ENCODE data around the gene LRSAM1.
"Not testable (repeated sequence)": the region's sequence is repeated elsewhere in the genome, so short reads cannot be mapped to it uniquely, and the experiment has no call there.

Gene LRSAM1

DNA sequence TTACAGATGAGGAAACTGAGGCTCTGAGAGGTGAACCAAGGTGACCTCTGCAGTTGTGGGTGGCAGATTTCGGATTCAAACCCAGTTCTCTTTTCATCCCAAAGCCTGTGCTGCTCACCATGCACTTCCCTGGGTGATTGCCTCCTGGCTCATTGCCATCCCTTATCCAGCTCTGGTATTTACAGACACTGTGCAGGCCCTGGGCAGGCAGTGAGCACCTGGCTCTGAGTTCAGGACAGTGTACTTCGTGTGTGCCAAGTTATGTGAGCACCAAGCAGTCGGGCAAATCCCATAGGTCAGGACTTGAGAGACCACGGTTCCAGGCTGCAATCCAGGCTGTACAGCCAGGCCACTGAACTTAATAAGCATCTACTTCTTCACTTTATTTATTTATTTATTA, 1.4 kb downstream of the LRSAM1 start:
- H3K36me3 ChIP-seq, result peaks cover 45% of the 10 kb centered on the region
- H3K4me2 ChIP-seq, result peak overlapping the region; percentile 99
- H3K9me3 ChIP-seq, result no peaks in the 10 kb centered on the region
- H3K9ac ChIP-seq, result no peak overlapping the region
- TF ChIP-seq Cebpa-rat (IDR thresholded peaks at IDR 0.05), result no peak
- no peaks in the 10 kb centered on the region for H3K27me3 ChIP-seq
- peaks cover 37% of the 10 kb centered on the region for H3K4me1 ChIP-seq
- H4K20me1 ChIP-seq, result peaks cover 34% of the 10 kb centered on the region
- no peak overlapping the region for H3K27ac ChIP-seq
- H3K4me3 ChIP-seq, result peak overlapping the region; percentile 98; the same call in 1 of the 2 replicates

DNA sequence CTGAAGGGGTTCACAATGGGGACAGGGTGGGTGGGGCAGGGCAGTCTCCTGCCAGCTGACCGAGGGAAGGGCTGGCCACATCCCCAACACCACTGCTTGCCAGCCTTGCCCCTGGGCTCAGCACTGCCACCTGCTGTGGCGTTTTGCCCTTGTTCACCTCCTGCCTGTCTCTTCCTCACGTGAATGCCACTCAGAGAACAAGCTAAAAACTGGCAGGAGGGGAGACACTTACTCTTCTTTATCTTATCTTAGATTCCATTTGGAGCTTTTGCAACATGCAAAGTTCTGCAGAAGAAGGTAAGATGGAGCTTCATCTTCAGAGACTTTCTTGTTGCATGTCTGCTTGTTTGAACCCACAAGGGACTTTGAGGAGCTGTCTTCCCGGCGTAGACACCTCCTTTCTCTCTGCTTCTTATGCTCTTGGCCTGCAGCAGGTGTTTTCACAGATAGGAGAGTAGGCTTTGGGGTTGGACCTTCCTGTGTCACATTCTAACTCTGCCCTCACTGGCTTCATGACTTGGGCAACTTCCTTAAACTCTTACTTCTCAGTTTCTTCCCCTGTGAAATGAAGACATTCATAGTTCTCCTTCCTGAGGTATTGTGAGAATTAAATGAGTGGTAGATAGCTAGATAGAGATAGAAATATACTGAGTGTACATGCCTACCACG, 4.1 kb downstream of the LRSAM1 start:
- Histone ChIP-seq H3K4me1 (peaks cover 15% of the 10 kb centered on the region), H4K20me1 (peaks cover 6% of the 10 kb centered on the region), H3K27ac (no peak overlapping the region), H3K4me2 (no peak overlapping the region), H3K9me3 (no peaks in the 10 kb centered on the region), H3K27me3 (no peaks in the 10 kb centered on the region), H3K36me3 (peaks cover 40% of the 10 kb centered on the region), H3K4me3 (no peak overlapping the region), H3K9ac (no peak overlapping the region)
- no peak for TF ChIP-seq Cebpa-rat (IDR thresholded peaks at IDR 0.05)

GRCh38 chr9:127457191-127457878, 6.0 kb downstream of the LRSAM1 start:
- no peak overlapping the region; the same call in 1 of the 2 replicates for H3K9ac ChIP-seq
- H3K36me3 ChIP-seq, result peaks cover 56% of the 10 kb centered on the region
- H3K27me3 ChIP-seq, result no peaks in the 10 kb centered on the region
- H3K27ac ChIP-seq, result no peak overlapping the region
- peaks cover 11% of the 10 kb centered on the region for H3K4me1 ChIP-seq
- H4K20me1 ChIP-seq, result no peaks in the 10 kb centered on the region
- TF ChIP-seq Cebpa-rat (IDR thresholded peaks at IDR 0.05), result no peak
- H3K4me3 ChIP-seq, result no peak overlapping the region
- H3K9me3 ChIP-seq, result no peaks in the 10 kb centered on the region
- H3K4me2 ChIP-seq, result no peak overlapping the region

- no peak overlapping the region for H3K27ac ChIP-seq
- H4K20me1 ChIP-seq, result 0 out of 2 replicates have a peak, but pooled peaks cover 2% of the 10 kb centered on the region
- no peak overlapping the region for H3K9ac ChIP-seq
- H3K4me2 ChIP-seq, result no peak overlapping the region
- 0 out of 2 replicates have a peak, but pooled peaks cover 5% of the 10 kb centered on the region for H3K4me1 ChIP-seq
- no peaks in the 10 kb centered on the region for H3K27me3 ChIP-seq
- no peak for TF ChIP-seq Cebpa-rat (IDR thresholded peaks at IDR 0.05)
- H3K9me3 ChIP-seq, result no peaks in the 10 kb centered on the region
- H3K4me3 ChIP-seq, result no peak overlapping the region
- peaks cover 69% of the 10 kb centered on the region for H3K36me3 ChIP-seq
Measured at GRCh38 chr9:127458921-127459320, 7.6 kb downstream of the LRSAM1 start.

- Histone ChIP-seq H3K4me1 (no peaks in the 10 kb centered on the region), H3K36me3 (peaks cover 66% of the 10 kb centered on the region), H4K20me1 (0 out of 2 replicates have a peak, but pooled peaks cover 5% of the 10 kb centered on the region), H3K27ac (no peak overlapping the region), H3K27me3 (no peaks in the 10 kb centered on the region), H3K9me3 (no peaks in the 10 kb centered on the region), H3K9ac (no peak overlapping the region), H3K4me3 (no peak overlapping the region), H3K4me2 (no peak overlapping the region)
- TF ChIP-seq Cebpa-rat (IDR thresholded peaks at IDR 0.05), result no peak
Measured at GRCh38 chr9:127463382-127463781, 12.1 kb downstream of the LRSAM1 start.

DNA sequence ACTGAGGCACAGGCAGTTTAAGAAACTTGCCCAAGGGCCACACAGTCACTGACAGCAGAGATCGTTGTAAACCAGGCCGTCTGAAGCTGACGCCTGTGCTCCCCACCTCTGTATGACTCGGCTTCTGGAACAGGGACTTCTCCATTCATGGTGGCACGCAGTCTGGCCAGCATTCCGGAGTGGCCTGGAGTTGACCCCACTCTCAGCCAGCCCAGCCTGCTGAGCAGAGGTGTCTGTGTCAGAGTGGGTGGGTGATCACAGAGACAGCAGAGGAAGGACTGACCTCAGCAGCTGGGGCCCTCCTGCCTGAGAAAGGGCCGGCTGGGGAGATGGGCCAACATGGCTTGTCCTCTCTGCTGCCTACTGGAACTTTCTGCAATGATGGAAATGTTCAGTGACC, 12.6 kb downstream of the LRSAM1 start:
- Histone ChIP-seq H3K4me1 (no peaks in the 10 kb centered on the region), H3K4me2 (no peak overlapping the region), H3K27me3 (no peaks in the 10 kb centered on the region), H3K36me3 (peaks cover 66% of the 10 kb centered on the region), H3K9me3 (no peaks in the 10 kb centered on the region), H4K20me1 (0 out of 2 replicates have a peak, but pooled peaks cover 5% of the 10 kb centered on the region), H3K9ac (no peak overlapping the region), H3K4me3 (no peak overlapping the region), H3K27ac (no peak overlapping the region)
- no peak for TF ChIP-seq Cebpa-rat (IDR thresholded peaks at IDR 0.05)

DNA sequence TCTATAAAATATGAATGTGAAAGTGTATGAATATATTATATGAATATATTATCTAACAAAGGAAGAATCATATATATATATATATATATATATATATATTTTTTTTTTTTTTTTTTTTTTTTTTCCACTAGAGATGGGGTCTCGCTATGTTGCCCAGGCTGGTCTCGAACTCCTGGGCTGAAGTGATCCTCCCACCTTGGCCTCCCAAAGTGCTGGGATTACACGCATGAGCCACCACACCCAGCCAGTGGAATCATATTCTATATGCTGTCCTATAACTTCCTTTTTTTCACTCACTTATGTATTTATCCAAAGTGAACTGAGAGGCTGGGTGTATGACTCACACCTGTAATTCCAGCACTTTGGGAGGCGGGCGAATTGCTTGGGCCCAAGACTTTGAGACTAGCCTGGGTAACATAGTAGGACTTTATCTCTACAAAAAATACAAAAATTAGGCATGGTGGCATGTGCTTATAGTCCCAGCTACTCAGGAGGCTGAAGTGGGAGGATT, 15.2 kb downstream of the LRSAM1 start:
- not testable (repeated sequence) for H3K9me3 ChIP-seq, H3K4me1 ChIP-seq, H4K20me1 ChIP-seq, H3K27ac ChIP-seq, H3K4me3 ChIP-seq, H3K27me3 ChIP-seq, H3K4me2 ChIP-seq, H3K9ac ChIP-seq
- H3K36me3 ChIP-seq, result peaks cover 44% of the 10 kb centered on the region

DNA sequence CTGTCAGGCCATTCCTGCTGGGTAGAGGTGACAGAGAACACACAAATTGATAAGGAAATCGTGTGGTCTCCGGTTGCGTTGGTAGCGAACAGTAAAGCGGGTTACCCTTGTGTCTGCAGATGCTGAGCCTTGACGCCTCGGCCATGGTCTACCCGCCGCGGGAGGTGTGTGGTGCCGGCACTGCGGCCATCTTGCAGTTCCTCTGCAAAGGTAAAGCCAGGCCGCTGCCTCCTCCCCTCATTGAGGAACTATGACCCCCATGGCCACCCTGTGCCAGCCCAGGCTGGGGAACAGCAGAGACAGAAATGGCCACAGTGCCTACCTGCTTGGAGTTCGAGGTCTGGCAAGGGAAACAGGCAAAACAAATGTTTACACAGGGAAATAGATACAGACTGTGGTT, 16.3 kb downstream of the LRSAM1 start:
- Histone ChIP-seq H3K4me3 (no peak overlapping the region), H3K4me2 (no peak overlapping the region), H3K27ac (no peak overlapping the region), H4K20me1 (0 out of 2 replicates have a peak, but pooled peaks cover 5% of the 10 kb centered on the region), H3K4me1 (no peaks in the 10 kb centered on the region), H3K9me3 (no peaks in the 10 kb centered on the region), H3K36me3 (peaks cover 32% of the 10 kb centered on the region; the same call in 1 of the 2 replicates), H3K27me3 (no peaks in the 10 kb centered on the region), H3K9ac (no peak overlapping the region)
- no peak for TF ChIP-seq Cebpa-rat (IDR thresholded peaks at IDR 0.05)

GRCh38 chr9:127470662-127471061, 19.4 kb downstream of the LRSAM1 start:
- Histone ChIP-seq H3K27ac (no peak overlapping the region), H3K4me2 (no peak overlapping the region), H3K4me3 (no peak overlapping the region), H3K9ac (no peak overlapping the region), H4K20me1 (no peaks in the 10 kb centered on the region), H3K9me3 (no peaks in the 10 kb centered on the region), H3K4me1 (no peaks in the 10 kb centered on the region), H3K27me3 (no peaks in the 10 kb centered on the region), H3K36me3 (peaks cover 35% of the 10 kb centered on the region; the same call in 1 of the 2 replicates)
- TF ChIP-seq Cebpa-rat (IDR thresholded peaks at IDR 0.05), result no peak

GRCh38 chr9:127473501-127473900, 22.2 kb downstream of the LRSAM1 start:
- Histone ChIP-seq H3K9me3 (no peaks in the 10 kb centered on the region), H3K27me3 (no peaks in the 10 kb centered on the region), H3K27ac (no peak overlapping the region), H4K20me1 (no peaks in the 10 kb centered on the region), H3K4me3 (no peak overlapping the region), H3K4me2 (no peak overlapping the region), H3K4me1 (no peaks in the 10 kb centered on the region), H3K36me3 (peaks cover 32% of the 10 kb centered on the region; the same call in 1 of the 2 replicates), H3K9ac (no peak overlapping the region)
- TF ChIP-seq Cebpa-rat (IDR thresholded peaks at IDR 0.05), result no peak
